GM12864 (cell line): ENCODE measurements around the gene SCN1A.

Experiments
- DNase-seq: peaks from one replicate; pipeline ENCODE4 v3.0.0-alpha.2; 2011; ENCODE audit warnings: low read depth
- H3K4me3 ChIP-seq: 2 replicates; pipeline ENCODE4 v1.5.1; 2011; ENCODE audit warnings: mild to moderate bottlenecking, low read depth, low read length, control low read depth
- CTCF ChIP-seq: IDR thresholded peaks from 2 replicates; pipeline ENCODE4 v1.5.1; 2011; ENCODE audit warnings: low read depth, mild to moderate bottlenecking, moderate library complexity, low read length, control low read depth, inconsistent platforms; ENCODE audit errors: missing control alignments

SCN1A gene

GRCh38 chr2:165967746-165968145 is 160.1 kb downstream of the SCN1A start:
- no peak for TF ChIP-seq CTCF
- DNase-seq: no peak

GRCh38 chr2:165961818-165962217 is 166.0 kb downstream of the SCN1A start:
- no peak for TF ChIP-seq CTCF
- H3K4me3 ChIP-seq: no peak overlapping the region
- DNase-seq: no peak

More at GRCh38 chr2:165967746-165968145, 160.1 kb downstream of the SCN1A start:
- no peak overlapping the region for H3K4me3 ChIP-seq

- no peak for DNase-seq
- no peak overlapping the region for H3K4me3 ChIP-seq
- no peak for TF ChIP-seq CTCF
Observed at GRCh38 chr2:165959371-165959770, 168.4 kb downstream of the SCN1A start.

GRCh38 chr2:165958313-165958960 is 169.4 kb downstream of the SCN1A start:
- TF ChIP-seq CTCF: no peak
- no peak for DNase-seq
- H3K4me3 ChIP-seq: no peak overlapping the region

GRCh38 chr2:165957030-165957675 is 170.7 kb downstream of the SCN1A start:
- no peak overlapping the region for H3K4me3 ChIP-seq
- TF ChIP-seq CTCF: no peak
- no peak for DNase-seq

GRCh38 chr2:165953655-165954606 is 173.9 kb downstream of the SCN1A start, which contains the start of gene TTC21B:
TTC21B (minus strand) TSS chr2:165953776; CDS start chr2:165953705, 71 bp downstream.
- peak; percentile 76 for TF ChIP-seq CTCF
- peak within 1 kb of the TSS; percentile 60 for H3K4me3 ChIP-seq
- peak; percentile 85 for DNase-seq
